ENCODE measurements around the gene PARD3.
"Not testable (repeated sequence)": the region's sequence is repeated elsewhere in the genome, so short reads cannot be mapped to it uniquely, and the experiment has no call there.

Gene PARD3

GRCh38 chr10:34078017-34078744, 736.9 kb downstream of the PARD3 start:
- no peak for DNase-seq

DNA sequence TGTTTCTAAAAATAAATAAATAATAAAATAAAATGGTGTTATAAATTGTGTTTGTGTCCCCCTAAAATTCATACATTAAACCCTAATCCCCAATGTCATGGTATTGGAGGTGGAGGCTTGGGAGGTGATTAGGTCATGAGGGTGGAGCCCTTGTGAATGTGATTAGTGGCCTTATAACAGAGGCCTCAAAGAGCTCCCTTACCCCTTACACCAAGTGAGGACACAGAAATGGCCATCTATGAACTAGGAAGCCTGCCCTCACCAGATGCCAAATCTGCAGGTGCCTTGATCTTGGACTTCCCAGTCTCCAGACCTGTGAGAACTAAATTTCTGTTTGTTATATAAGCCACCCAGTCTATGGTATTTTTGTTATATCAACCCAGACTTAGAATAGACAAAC, 738.7 kb downstream of the PARD3 start:
- DNase-seq = no peak

DNA sequence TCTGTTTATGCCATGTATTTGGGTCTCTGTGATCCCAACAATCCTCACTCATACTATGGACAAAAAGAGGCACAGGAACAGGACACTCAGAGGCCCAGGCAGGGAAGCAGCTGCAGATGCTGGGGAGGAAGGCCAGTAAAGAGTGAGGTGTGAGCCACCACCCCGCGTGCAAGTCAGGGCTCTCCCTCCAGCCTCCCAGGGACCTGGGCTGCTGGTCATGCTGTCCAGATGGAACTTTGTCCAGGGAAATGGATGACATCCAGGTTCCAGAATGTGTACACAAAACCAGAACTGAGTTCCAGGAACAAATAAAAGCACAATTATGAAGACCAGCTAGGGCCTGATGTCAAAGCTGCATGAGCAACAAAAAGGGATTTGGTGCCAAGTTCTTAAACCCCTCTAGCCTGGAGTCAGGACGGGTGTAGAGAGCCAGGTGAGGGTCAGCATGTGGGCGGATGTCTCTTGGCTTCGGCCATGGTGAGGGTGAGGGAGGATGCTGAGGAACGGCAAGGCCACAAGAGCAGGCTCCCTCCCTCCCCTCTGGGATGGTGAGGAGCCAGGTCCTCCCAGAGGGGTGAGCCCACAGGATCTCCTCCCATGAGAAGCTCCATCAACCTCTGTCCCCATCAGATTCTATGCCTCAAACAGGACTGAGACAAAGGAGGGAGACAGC, 739.7 kb downstream of the PARD3 start:
- no peak for DNase-seq

- DNase-seq = no peak
These were observed 741.0 kb downstream of the PARD3 start for GRCh38 chr10:34074051-34074450.

GRCh38 chr10:34067741-34068140, 747.4 kb downstream of the PARD3 start:
- not testable (repeated sequence) for DNase-seq

DNA sequence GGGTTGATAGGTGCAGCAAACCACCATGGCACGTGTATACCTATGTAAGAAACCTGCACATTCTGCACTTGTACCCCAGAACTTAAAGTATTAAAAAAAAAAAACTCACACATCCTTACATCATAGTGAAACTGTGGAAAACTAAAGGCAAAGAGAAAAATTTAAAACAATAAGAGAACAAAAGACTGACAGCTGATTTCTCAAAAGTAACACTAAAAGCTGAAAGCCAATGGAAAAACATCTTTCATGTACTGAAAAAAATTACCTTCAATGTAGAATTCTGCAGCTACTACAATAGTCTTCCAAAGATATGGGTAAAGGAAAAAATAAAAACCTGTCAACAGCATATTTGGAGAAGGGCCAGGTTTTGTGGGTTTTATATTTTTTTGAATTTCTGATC, 751.5 kb downstream of the PARD3 start:
- no peak for DNase-seq

DNA sequence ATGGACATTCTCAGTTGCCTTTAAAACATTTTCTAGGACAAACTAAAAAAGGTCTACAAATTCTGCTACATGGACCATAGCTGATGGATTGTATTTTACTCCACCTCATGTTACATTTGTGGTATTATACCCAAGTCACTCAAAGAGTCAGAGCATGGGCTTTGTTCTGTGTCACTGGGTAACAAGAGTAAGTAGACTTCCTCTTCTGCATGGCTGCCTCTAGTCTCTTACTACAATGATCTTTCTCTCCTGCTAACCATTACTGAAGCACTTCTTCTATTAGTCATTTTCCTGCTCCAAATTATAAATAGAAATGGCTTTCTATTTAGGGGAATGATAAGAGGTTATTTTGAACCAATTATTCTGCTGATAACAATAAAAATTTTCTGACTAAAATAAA, 753.3 kb downstream of the PARD3 start:
- DNase-seq = no peak

Data from NCI-H2029 treated with DMSO at 0.1 percent for 48 hours (cell line).